Panc1 (cell line): ENCODE results near the gene OR8G5. TPM values are rescaled to one million over a fixed set of nuclear protein-coding genes. Genes with fewer than 3 reads are reported as not detected.

ENCODE experiments used
- ATAC-seq: fragments of 200-7000 bp; cut with Tn5 transposase; 2 replicates; pipeline ENCODE4 v1.9.1; 2020; ENCODE audit warnings: mild to moderate bottlenecking, moderate library complexity
- BruUV-seq: library from RNA; stranded (reverse); fragments of 400-500 nt; replicated peaks from 2 replicates; lab custom pipeline; 2021; lab: Mats Ljungman, UMichigan
- CTCF ChIA-PET: fragments of 300-600 bp; sonication (Branson Sonifier 250); formaldehyde crosslinking; loops from one replicate; lab custom pipeline; 2022; ENCODE audit warnings: antibody characterized with exemption; lab: Charles Lee
- POLR2A ChIA-PET: fragments of 300-600 bp; sonication (Branson Sonifier 250); formaldehyde crosslinking; loops from one replicate; lab custom pipeline; 2022; ENCODE audit warnings: antibody characterized with exemption; lab: Charles Lee
- DNase-seq: peaks from one replicate; pipeline ENCODE4 v3.0.0-alpha.2; 2010; ENCODE audit warnings: low read depth, low spot score
- H3K27ac ChIP-seq: 2 replicates; pipeline ENCODE4 v1.5.1; 2011; ENCODE audit warnings: mild to moderate bottlenecking, low read length, inconsistent platforms
- H3K27me3 ChIP-seq: fragments of 200-500 bp; sonication (Bioruptor generic); 2 replicates; pipeline ENCODE4 v1.6.0; 2014; ENCODE audit warnings: low read length, inconsistent platforms; ENCODE audit not compliant: control insufficient read depth, insufficient read depth
- H3K36me3 ChIP-seq: fragments of 200-500 bp; sonication (Bioruptor generic); 2 replicates; pipeline ENCODE4 v1.5.1; 2014; ENCODE audit warnings: inconsistent platforms, mild to moderate bottlenecking, low read length, moderate library complexity; ENCODE audit not compliant: control insufficient read depth, insufficient read depth
- H3K4me1 ChIP-seq: 2 replicates; pipeline ENCODE4 v1.5.1; 2011; ENCODE audit warnings: inconsistent platforms, mild to moderate bottlenecking, low read length, moderate library complexity; ENCODE audit not compliant: control insufficient read depth, insufficient read depth
- H3K4me3 ChIP-seq, 2 experiments: 2 replicates each; pipeline ENCODE4 v1.5.1; 2011 to 2012; ENCODE audit warnings: low read depth in 2 of 2, low read length in 2 of 2, mild to moderate bottlenecking in 2 of 2, inconsistent platforms in 1 of 2, moderate library complexity in 1 of 2
- H3K9me3 ChIP-seq: fragments of 200-500 bp; sonication (Bioruptor generic); 2 replicates; pipeline ENCODE4 v1.5.1; 2014; ENCODE audit warnings: low read depth, mild to moderate bottlenecking, inconsistent platforms, low read length, moderate library complexity; ENCODE audit not compliant: control insufficient read depth, insufficient read depth
- CTCF ChIP-seq: fragments of 450-650 bp; IDR thresholded peaks from 2 replicates; pipeline ENCODE4 v1.5.1; 2017; ENCODE audit warnings: mild to moderate bottlenecking
- POLR2AphosphoS5 ChIP-seq: IDR thresholded peaks from 2 replicates; pipeline ENCODE4 v1.6.1; 2012; ENCODE audit warnings: mild to moderate bottlenecking, low read depth, low read length, moderate library complexity
- SIN3A ChIP-seq: IDR thresholded peaks from 2 replicates; pipeline ENCODE4 v1.6.1; 2012; ENCODE audit warnings: low read depth, mild to moderate bottlenecking, low read length, moderate library complexity, borderline replicate concordance; ENCODE audit not compliant: insufficient read depth
- TCF7L2 ChIP-seq: IDR thresholded peaks from 2 replicates; pipeline ENCODE4 v1.6.1; 2011; ENCODE audit warnings: mild to moderate bottlenecking, low read depth, low read length, inconsistent platforms
- in situ Hi-C: cut with HindIII; loops from 2 replicates; pipeline ENCODE4 v1.10.0; 2016; ENCODE audit warnings: low sequenced_read_pairs, low pct_unique_long_range_greater_than_20kb
- intact Hi-C: fragments of 100-400 bp; cut with micrococcal nuclease; formaldehyde crosslinking; loops from one replicate; pipeline ENCODE4 v1.10.0; 2022; ENCODE audit not compliant: unreplicated experiment
- total RNA-seq: library from RNA; stranded (reverse); gene quantifications from one replicate; pipeline ENCODE4 v1.2.1, GENCODE V29; 2021; ENCODE audit not compliant: unreplicated experiment
- TF ChIP-seq, protein P1 (sequence below), 2 experiments: IDR thresholded peaks; 2 replicates each; pipeline ENCODE4 v1.6.1; 2011 to 2012; ENCODE audit warnings: low read depth in 2 of 2, control low read depth in 1 of 2, low read length in 1 of 2, mild to moderate bottlenecking in 1 of 2, moderate library complexity in 1 of 2; ENCODE audit not compliant: insufficient read depth in 1 of 2

The OR8G5 gene
- total RNA-seq, 1 experiment from 2014 or later: not detected

GRCh38 chr11:124225471-124225870 is 30.7 kb upstream of the OR8G5 start:
- no peaks in the 10 kb centered on the region for H3K36me3 ChIP-seq
- H3K27ac ChIP-seq: no peak overlapping the region
- BruUV-seq: no TSS peak
- CTCF ChIA-PET: no interaction called here
- intact Hi-C loops: no loop called here
- H3K27me3 ChIP-seq: no peaks in the 10 kb centered on the region
- no peaks in the 10 kb centered on the region for H3K4me1 ChIP-seq
- DNase-seq: no peak
- ATAC-seq: no peak
- H3K4me3 ChIP-seq: no peak overlapping the region
- in situ Hi-C loops: no loop called here
- TF ChIP-seq SIN3A (no peak), POLR2AphosphoS5 (no peak), CTCF (no peak), TCF7L2 (no peak)
- TF ChIP-seq, protein P1, sequence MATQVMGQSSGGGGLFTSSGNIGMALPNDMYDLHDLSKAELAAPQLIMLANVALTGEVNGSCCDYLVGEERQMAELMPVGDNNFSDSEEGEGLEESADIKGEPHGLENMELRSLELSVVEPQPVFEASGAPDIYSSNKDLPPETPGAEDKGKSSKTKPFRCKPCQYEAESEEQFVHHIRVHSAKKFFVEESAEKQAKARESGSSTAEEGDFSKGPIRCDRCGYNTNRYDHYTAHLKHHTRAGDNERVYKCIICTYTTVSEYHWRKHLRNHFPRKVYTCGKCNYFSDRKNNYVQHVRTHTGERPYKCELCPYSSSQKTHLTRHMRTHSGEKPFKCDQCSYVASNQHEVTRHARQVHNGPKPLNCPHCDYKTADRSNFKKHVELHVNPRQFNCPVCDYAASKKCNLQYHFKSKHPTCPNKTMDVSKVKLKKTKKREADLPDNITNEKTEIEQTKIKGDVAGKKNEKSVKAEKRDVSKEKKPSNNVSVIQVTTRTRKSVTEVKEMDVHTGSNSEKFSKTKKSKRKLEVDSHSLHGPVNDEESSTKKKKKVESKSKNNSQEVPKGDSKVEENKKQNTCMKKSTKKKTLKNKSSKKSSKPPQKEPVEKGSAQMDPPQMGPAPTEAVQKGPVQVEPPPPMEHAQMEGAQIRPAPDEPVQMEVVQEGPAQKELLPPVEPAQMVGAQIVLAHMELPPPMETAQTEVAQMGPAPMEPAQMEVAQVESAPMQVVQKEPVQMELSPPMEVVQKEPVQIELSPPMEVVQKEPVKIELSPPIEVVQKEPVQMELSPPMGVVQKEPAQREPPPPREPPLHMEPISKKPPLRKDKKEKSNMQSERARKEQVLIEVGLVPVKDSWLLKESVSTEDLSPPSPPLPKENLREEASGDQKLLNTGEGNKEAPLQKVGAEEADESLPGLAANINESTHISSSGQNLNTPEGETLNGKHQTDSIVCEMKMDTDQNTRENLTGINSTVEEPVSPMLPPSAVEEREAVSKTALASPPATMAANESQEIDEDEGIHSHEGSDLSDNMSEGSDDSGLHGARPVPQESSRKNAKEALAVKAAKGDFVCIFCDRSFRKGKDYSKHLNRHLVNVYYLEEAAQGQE (IDR thresholded peaks at IDR 0.05; ENCODE audit: insufficient read depth in 1 of 2, low read depth in 2 of 2, low read length in 1 of 2): no peak
- POLR2A ChIA-PET: no interaction called here
- no peaks in the 10 kb centered on the region for H3K9me3 ChIP-seq

GRCh38 chr11:124233376-124233775 is 22.8 kb upstream of the OR8G5 start:
- intact Hi-C loops: no loop called here
- no TSS peak for BruUV-seq
- Histone ChIP-seq H3K9me3 (no peaks in the 10 kb centered on the region), H3K4me1 (no peaks in the 10 kb centered on the region), H3K27ac (no peak overlapping the region), H3K27me3 (no peaks in the 10 kb centered on the region), H3K36me3 (no peaks in the 10 kb centered on the region), H3K4me3 (no peak overlapping the region)
- ChIA-PET POLR2A (no interaction called here), CTCF (no interaction called here)
- TF ChIP-seq, protein P1 (IDR thresholded peaks at IDR 0.05; ENCODE audit: insufficient read depth in 1 of 2, low read depth in 2 of 2, low read length in 1 of 2): no peak
- TF ChIP-seq CTCF (no peak), TCF7L2 (no peak), SIN3A (no peak), POLR2AphosphoS5 (no peak)
- ATAC-seq (no peak), DNase-seq (no peak)
- in situ Hi-C loops: no loop called here
